Peyer's patch (tissue), 4 donors: Measurements from ENCODE around the gene OR2A12. TPM values are rescaled to one million over a fixed set of nuclear protein-coding genes. Genes with fewer than 3 reads are reported as not detected.
"Not testable (repeated sequence)": the region's sequence is repeated elsewhere in the genome, so short reads cannot be mapped to it uniquely, and the experiment has no call there.

ENCODE experiments used
- DNase-seq, 3 donors: peaks; one replicate each; pipeline ENCODE4 v3.0.0-alpha.2; 2017 to 2019
- H3K27ac ChIP-seq, 4 donors: fragments of 200-600 bp; sonication (generic); one replicate each; pipeline ENCODE4 v1.5.1; 2016 to 2019
- H3K27me3 ChIP-seq, 2 donors: fragments of 200-600 bp; sonication (generic); one replicate each; pipeline ENCODE4 v1.5.1; 2019
- H3K36me3 ChIP-seq, 3 donors: fragments of 200-600 bp; sonication (generic); one replicate each; pipeline ENCODE4 v1.5.1; 2016 to 2019
- H3K4me1 ChIP-seq, 4 donors: fragments of 200-600 bp; sonication (generic); one replicate each; pipeline ENCODE4 v1.5.1; 2016 to 2019
- H3K4me3 ChIP-seq, 4 donors: fragments of 200-600 bp; sonication (generic); 1 replicate in 3 of 4; 2 replicates in 1 of 4; pipeline ENCODE4 v1.5.1; 2016 to 2019; ENCODE audit warnings: mild to moderate bottlenecking in 1 of 4
- H3K9me3 ChIP-seq, 4 donors: fragments of 200-600 bp; sonication (generic); one replicate each; pipeline ENCODE4 v1.5.1; 2016 to 2019; ENCODE audit warnings: mild to moderate bottlenecking in 1 of 4
- POLR2A ChIP-seq, 2 donors: fragments of 450-650 bp; IDR thresholded peaks; one replicate each; pipeline ENCODE4 v1.5.1; 2017; ENCODE audit warnings: antibody characterized with exemption in 2 of 2, mild to moderate bottlenecking in 2 of 2, moderate library complexity in 2 of 2
- total RNA-seq, 4 donors: library from RNA; depleted of rRNA; stranded (reverse); fragments of >200 nt; gene quantifications; one replicate each; pipeline ENCODE4 v1.1.0, GENCODE V29; 2016
- TF ChIP-seq, protein P1 (sequence below), 6 experiments: fragments of 450-650 bp in 4 of 6; fragments of 200-600 bp in 2 of 6; sonication (generic) in 1 of 6; IDR thresholded peaks; one replicate each; pipeline ENCODE4 v1.5.1; 2017 to 2019; ENCODE audit warnings: antibody characterized with exemption in 6 of 6, mild to moderate bottlenecking in 3 of 6, moderate library complexity in 1 of 6

Gene OR2A12
- total RNA-seq, 4 donors from 2014 or later, result not detected

DNA sequence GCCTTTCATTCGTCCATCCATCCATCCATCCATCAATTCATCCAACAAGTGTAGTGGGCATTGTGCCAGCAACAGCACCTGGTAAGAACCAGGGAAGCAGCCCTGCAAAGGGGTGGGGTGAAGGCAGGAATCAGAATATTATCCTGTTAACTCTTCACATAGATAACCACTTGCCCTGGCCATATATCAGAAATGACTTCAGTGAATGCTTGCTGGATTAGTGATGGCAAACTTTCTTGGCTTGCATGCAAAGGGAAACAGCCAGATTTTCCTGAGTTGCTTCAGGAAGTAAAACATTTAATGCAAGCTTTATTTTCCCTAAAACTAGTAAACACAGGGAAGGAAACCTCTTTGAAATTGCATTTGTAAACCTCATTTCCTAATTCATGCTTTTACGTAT, 36.6 kb upstream of the OR2A12 start:
- no peak for DNase-seq
- no peak for TF ChIP-seq POLR2A (IDR thresholded peaks at IDR 0.05)
- TF ChIP-seq, protein P1, sequence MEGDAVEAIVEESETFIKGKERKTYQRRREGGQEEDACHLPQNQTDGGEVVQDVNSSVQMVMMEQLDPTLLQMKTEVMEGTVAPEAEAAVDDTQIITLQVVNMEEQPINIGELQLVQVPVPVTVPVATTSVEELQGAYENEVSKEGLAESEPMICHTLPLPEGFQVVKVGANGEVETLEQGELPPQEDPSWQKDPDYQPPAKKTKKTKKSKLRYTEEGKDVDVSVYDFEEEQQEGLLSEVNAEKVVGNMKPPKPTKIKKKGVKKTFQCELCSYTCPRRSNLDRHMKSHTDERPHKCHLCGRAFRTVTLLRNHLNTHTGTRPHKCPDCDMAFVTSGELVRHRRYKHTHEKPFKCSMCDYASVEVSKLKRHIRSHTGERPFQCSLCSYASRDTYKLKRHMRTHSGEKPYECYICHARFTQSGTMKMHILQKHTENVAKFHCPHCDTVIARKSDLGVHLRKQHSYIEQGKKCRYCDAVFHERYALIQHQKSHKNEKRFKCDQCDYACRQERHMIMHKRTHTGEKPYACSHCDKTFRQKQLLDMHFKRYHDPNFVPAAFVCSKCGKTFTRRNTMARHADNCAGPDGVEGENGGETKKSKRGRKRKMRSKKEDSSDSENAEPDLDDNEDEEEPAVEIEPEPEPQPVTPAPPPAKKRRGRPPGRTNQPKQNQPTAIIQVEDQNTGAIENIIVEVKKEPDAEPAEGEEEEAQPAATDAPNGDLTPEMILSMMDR (IDR thresholded peaks at IDR 0.05), result no peak
- Histone ChIP-seq H3K9me3 (no peaks in the 10 kb centered on the region), H3K36me3 (no peaks in the 10 kb centered on the region), H3K4me3 (no peak overlapping the region), H3K27ac (no peak overlapping the region), H3K27me3 (no peaks in the 10 kb centered on the region), H3K4me1 (no peaks in the 10 kb centered on the region)

DNA sequence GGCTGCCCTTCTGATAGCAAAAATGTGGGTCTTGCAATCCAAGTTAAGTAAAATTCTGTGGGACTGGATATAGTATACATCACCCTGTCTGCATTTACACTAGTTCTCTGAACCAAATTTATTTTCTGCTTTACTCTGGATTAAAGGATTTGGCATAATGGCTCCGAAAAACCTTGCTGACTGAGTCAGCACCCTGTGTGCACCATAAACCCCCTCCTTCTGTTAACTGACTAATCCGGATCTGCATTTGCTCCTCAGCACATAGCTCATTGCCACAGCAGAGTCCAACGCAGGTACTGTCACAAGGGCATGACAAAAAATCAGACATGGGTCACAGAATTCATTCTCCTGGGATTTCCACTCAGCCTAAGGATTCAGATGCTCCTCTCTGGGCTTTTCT, 36.0 kb upstream of the OR2A12 start:
- no peak overlapping the region for H3K4me3 ChIP-seq
- no peak for DNase-seq
- H3K4me1 ChIP-seq, result no peaks in the 10 kb centered on the region
- H3K27me3 ChIP-seq, result no peaks in the 10 kb centered on the region
- no peak overlapping the region for H3K27ac ChIP-seq
- H3K9me3 ChIP-seq, result no peaks in the 10 kb centered on the region
- H3K36me3 ChIP-seq, result no peaks in the 10 kb centered on the region
- TF ChIP-seq, protein P1 (IDR thresholded peaks at IDR 0.05), result no peak
- TF ChIP-seq POLR2A (IDR thresholded peaks at IDR 0.05), result no peak

DNA sequence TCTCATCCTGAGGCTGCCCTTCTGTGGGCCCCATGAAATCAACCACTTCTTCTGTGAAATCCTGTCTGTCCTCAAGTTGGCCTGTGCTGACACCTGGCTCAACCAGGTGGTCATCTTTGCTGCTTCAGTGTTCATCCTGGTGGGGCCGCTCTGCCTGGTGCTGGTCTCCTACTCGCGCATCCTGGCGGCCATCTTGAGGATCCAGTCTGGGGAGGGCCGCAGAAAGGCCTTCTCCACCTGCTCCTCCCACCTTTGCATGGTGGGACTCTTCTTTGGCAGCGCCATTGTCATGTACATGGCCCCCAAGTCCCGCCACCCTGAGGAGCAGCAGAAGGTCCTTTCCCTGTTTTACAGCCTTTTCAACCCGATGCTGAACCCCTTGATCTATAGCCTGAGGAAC, 35.2 kb upstream of the OR2A12 start:
- not testable (repeated sequence) for H3K4me1 ChIP-seq

DNA sequence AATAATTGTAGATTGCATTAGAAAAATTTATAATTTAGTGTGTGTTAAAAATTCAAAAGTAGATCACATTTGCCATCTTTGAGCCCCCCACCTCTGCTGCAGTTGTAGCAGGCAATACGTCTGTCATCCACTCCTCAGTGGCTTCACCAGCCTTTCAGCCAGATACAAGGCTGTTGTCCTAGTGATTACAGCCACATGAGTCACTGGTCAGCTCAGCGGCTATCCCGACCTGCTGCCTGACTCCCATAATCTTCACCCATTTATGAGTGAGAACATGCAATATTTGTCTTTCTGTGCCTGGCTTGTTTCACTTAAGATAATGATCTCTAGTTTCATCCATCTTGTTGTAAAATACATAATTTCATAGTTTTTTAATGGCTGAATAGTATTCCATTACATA, 28.1 kb upstream of the OR2A12 start:
- TF ChIP-seq POLR2A (IDR thresholded peaks at IDR 0.05), result no peak
- TF ChIP-seq, protein P1 (IDR thresholded peaks at IDR 0.05), result no peak
- no peaks in the 10 kb centered on the region for H3K9me3 ChIP-seq
- no peak overlapping the region for H3K27ac ChIP-seq
- no peaks in the 10 kb centered on the region for H3K36me3 ChIP-seq
- no peak overlapping the region for H3K4me3 ChIP-seq
- H3K27me3 ChIP-seq, result no peaks in the 10 kb centered on the region
- no peaks in the 10 kb centered on the region for H3K4me1 ChIP-seq
- no peak for DNase-seq

More for the DNA sequence above, 35.2 kb upstream of the OR2A12 start:
- H3K27me3 ChIP-seq, H3K9me3 ChIP-seq, H3K27ac ChIP-seq, H3K4me3 ChIP-seq, DNase-seq, H3K36me3 ChIP-seq: not testable (repeated sequence)

DNA sequence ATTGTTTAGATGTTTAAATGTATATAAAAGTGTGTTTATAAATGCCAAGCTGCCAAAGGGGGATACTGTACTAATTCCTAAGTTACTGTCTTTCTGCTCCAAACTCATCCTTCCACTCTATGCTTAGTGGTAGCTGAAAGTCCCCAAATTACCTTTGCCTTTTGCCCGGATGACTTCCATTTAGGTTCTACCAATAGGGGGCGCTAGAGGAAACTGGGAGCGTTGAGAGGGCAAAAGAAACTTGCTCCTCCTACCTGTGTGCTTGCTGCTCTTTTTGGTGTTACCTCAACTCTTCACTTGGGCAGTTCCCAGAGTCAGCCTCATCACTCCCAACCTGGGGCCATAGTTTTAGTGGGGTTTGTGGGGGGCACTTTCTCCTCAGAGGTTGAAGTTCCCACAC, 22.4 kb upstream of the OR2A12 start:
- H3K27me3 ChIP-seq, result no peaks in the 10 kb centered on the region
- no peaks in the 10 kb centered on the region for H3K9me3 ChIP-seq
- no peaks in the 10 kb centered on the region for H3K36me3 ChIP-seq
- H3K4me1 ChIP-seq, result no peaks in the 10 kb centered on the region
- no peak for DNase-seq
- H3K27ac ChIP-seq, result no peak overlapping the region
- no peak for TF ChIP-seq POLR2A (IDR thresholded peaks at IDR 0.05)
- TF ChIP-seq, protein P1 (IDR thresholded peaks at IDR 0.05), result peak in 2 of 6 experiments; percentile 8 to 15
- no peak overlapping the region for H3K4me3 ChIP-seq

DNA sequence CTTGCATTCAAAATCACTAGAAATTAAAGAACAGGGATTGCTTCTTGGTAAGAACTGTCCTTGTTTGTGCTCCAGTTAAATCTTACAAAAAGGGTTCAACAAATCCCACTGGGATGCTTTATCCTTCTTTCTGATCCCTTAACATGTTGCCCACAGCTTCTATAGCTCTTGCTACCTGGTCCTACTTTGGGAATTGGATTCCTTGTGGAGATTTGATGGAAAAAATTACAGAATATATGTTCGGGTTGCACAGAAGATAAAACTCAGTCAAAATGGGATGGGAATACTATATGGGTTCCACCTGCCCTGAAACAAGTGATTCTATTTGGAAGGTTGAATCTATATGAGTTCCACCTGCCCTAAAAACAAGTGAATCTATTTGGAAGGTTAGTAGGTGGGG, 16.6 kb upstream of the OR2A12 start, which contains the start of gene OR2A25:
Gene OR2A25 (plus strand): TSS at position 301 of the 400 bp plus-strand sequence. CDS start 4,409 bp downstream, outside the sequence.
- Histone ChIP-seq H3K9me3 (no peaks in the 10 kb centered on the region), H3K27me3 (no peaks in the 10 kb centered on the region), H3K27ac (no peak within 1 kb of the TSS), H3K4me3 (no peak within 1 kb of the TSS), H3K4me1 (no peaks in the 10 kb centered on the region), H3K36me3 (no peaks in the 10 kb centered on the region)
- TF ChIP-seq, protein P1 (IDR thresholded peaks at IDR 0.05), result no peak
- no peak for TF ChIP-seq POLR2A (IDR thresholded peaks at IDR 0.05)
- no peak for DNase-seq
